ENCODE data around the gene RXRA.

The RXRA gene

DNA sequence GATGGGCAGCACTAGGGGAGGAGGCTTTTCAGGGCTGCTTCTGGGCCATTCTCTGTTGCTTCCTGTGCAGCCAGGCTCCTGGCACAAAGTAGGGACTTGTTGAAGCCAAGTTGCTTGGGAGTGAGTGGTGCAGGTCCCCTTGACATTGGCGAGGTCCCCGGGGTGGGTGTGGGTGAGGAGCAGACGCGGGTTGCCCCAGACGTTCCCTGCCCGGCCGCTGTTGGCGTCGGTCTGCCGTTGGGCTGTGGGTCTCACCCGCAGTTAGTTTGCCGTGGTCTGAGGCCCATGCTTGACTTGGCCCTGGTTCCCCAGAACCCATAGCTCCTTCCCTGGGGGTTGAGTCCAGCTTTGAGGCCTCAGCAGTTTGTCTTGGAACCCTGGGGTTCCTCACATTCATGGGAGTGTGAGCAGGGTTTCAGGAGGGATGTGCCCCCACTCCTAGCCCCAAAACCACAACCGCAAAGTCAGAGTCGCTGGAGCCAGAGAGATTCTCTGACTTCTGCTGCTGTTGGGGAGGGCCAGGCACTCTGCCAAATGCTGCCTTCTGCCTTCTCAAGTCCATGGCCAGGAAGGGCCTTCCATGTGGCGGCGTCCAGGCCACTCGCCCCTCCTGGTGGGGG lies 77.5 kb downstream of the RXRA start:
- TF ChIP-seq POLR2AphosphoS5 (IDR thresholded peaks at IDR 0.05; ENCODE audit: low read depth, low read length) (no peak), TAF1 (IDR thresholded peaks at IDR 0.05; ENCODE audit: borderline replicate concordance, insufficient read depth, low read length) (no peak)

DNA sequence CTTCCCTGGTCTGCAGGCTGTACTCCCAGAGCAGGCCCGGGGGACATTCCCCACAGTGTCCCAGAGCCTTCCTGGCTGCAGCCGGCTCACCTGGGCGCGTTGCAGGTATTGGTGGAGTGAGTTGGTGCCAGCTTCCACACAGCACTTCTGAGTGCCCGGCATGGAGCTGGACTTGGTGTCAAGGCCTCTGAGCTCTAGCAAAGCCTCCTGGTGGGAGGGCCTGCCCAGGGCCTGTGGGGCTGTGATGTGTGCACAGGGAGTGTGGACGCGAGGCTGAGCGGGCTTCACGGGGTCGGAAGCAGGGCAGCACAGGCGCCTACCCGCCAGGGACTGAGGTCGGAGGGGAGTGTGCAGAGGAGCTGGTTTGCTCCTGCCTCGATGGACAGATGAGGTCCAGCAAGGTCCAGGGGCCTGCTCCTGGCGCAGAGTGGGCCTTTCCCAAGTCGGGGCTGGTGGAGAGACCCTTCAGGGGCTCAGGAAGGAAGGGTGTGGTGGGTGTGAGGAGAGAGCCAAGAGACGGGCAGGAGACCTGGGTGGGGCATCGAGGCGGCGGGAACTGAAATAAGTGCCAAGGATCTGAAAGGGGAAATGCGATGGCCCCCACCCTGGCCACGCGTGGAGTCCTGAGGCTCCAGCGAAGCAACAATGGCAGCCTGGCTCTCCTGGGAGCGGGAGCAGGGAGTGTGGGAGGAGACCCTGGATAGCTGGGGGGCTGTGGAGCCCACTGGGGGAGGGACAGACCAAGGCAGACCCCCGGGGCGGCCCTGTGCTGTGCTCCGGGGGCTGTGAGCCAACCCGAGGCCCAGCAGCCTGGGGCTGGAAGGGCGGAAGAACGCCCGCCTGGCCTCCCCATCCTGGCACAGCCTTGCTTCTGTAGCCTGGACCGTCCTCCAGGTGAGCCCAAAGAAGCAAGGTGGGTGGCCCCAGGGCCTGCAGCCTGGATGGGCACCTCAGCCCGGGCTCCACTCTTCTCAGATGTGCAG lies 78.4 kb downstream of the RXRA start:
- TF ChIP-seq FOXP2 (optimal IDR thresholded peaks at IDR 0.05; ENCODE audit: borderline replicate concordance, extremely low read depth, extremely low read length, insufficient read depth), result no peak
- TF ChIP-seq SIN3A (IDR thresholded peaks at IDR 0.05; ENCODE audit: borderline replicate concordance, insufficient read depth, low read length), result no peak
- TF ChIP-seq, protein P1, sequence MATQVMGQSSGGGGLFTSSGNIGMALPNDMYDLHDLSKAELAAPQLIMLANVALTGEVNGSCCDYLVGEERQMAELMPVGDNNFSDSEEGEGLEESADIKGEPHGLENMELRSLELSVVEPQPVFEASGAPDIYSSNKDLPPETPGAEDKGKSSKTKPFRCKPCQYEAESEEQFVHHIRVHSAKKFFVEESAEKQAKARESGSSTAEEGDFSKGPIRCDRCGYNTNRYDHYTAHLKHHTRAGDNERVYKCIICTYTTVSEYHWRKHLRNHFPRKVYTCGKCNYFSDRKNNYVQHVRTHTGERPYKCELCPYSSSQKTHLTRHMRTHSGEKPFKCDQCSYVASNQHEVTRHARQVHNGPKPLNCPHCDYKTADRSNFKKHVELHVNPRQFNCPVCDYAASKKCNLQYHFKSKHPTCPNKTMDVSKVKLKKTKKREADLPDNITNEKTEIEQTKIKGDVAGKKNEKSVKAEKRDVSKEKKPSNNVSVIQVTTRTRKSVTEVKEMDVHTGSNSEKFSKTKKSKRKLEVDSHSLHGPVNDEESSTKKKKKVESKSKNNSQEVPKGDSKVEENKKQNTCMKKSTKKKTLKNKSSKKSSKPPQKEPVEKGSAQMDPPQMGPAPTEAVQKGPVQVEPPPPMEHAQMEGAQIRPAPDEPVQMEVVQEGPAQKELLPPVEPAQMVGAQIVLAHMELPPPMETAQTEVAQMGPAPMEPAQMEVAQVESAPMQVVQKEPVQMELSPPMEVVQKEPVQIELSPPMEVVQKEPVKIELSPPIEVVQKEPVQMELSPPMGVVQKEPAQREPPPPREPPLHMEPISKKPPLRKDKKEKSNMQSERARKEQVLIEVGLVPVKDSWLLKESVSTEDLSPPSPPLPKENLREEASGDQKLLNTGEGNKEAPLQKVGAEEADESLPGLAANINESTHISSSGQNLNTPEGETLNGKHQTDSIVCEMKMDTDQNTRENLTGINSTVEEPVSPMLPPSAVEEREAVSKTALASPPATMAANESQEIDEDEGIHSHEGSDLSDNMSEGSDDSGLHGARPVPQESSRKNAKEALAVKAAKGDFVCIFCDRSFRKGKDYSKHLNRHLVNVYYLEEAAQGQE (IDR thresholded peaks at IDR 0.05; ENCODE audit: insufficient read depth in 1 of 2, low read depth in 2 of 2, low read length in 2 of 2), result no peak
- no peak for TF ChIP-seq POLR2AphosphoS5 (IDR thresholded peaks at IDR 0.05; ENCODE audit: low read depth, low read length)
- no peak for TF ChIP-seq TAF1 (IDR thresholded peaks at IDR 0.05; ENCODE audit: borderline replicate concordance, insufficient read depth, low read length)

DNA sequence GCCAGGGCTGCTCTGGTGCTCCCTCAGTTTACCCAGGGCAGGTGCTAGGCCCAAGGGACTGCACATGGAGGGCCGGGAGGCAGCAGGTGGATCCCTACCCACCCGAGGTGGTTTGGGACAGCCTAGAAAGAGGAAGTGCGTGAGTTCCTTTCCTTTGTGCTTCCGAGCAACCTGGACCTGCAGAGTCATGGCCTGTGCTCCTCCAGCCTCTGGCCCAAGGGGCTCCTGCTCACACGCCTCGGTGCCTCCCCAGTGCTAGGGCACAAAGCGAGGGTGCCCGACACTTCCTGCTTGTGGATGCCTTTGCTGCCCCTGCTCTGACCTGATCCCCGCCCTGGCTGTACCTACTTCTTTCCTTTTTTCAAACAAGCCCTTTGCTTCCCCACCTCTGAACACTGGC lies 79.3 kb downstream of the RXRA start:
- TF ChIP-seq, protein P1 (IDR thresholded peaks at IDR 0.05; ENCODE audit: insufficient read depth in 1 of 2, low read depth in 2 of 2, low read length in 2 of 2), result no peak

DNA sequence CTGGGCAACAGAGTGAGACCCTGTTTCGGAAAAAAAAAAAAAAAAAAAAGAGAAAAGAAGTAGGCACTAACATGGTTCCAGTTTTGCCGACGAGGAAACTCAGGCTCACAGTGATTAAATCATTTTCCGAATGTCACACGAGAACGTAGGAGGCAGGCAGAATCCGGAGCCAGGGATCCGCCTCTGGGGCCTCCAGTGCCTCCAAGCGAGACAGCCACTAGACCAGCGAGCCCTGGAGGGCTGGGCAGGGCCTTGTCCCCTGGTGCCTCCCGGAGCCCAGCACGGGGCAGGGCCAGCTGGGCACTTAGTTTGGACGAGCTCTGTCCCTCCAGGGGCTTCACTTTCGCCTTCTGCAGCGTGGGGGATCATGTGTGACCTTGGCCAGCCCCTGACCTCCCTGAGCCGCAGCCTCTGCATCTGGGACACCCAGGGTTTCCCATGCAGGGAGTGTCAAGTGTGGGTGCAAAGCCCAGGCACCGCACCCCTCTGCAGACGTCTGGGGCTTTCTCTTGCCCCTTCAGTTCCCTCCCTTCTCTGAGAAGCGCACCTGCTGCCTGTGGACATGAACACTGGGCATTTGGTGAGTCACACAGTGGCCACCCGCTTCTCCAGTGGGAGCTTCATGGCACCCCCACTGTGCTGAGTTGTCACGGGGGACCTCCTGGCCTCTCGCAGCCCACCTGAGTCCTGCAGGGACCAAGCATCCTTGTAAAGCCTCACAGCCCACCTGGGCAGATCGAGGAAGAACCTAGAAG lies 80.3 kb downstream of the RXRA start:
- TF ChIP-seq SIN3A (IDR thresholded peaks at IDR 0.05; ENCODE audit: borderline replicate concordance, insufficient read depth, low read length) (no peak), POLR2AphosphoS5 (IDR thresholded peaks at IDR 0.05; ENCODE audit: low read depth, low read length) (no peak), TAF1 (IDR thresholded peaks at IDR 0.05; ENCODE audit: borderline replicate concordance, insufficient read depth, low read length) (no peak), FOXP2 (optimal IDR thresholded peaks at IDR 0.05; ENCODE audit: borderline replicate concordance, extremely low read depth, extremely low read length, insufficient read depth) (no peak)
- TF ChIP-seq, protein P1 (IDR thresholded peaks at IDR 0.05; ENCODE audit: insufficient read depth in 1 of 2, low read depth in 2 of 2, low read length in 2 of 2), result no peak

DNA sequence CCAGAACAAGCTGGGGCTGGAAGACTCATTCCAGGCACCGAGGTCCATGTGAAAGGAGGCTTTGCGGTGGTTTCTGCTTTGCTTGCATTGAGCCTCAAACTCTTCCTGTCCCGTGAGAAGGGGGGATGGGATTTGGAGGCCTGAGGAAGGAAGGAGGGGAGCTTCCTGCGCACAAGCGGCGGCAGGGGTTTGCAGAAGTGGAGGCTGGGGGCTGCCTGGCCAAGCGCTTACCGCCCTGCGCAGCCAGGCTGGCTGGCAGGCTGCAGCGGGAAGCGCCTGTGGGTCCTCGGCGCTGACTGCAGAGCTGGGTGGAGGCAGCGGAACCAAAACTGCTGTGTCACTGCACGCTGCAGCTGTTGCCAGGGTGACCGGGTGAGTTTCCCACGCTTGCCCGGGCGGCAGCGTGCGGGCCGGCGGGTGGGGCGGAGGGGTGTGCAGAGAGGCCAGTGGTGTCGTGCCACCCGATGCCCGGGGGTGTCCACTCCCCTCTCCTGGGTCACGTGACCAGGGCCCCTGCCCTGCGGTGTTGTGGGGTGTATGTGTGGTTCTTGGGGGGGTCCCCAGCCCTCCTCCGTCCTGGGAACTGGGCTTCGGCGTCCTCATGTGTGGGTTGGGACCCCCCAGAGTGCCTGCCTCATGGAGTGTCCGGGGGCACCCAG lies 81.0 kb downstream of the RXRA start:
- TF ChIP-seq, protein P1 (IDR thresholded peaks at IDR 0.05; ENCODE audit: insufficient read depth in 1 of 2, low read depth in 2 of 2, low read length in 2 of 2), result no peak
- 0 out of 2 replicates have a peak, but pooled peaks have one; percentile 23 for TF ChIP-seq TAF1 (IDR thresholded peaks at IDR 0.05; ENCODE audit: borderline replicate concordance, insufficient read depth, low read length)
- TF ChIP-seq POLR2AphosphoS5 (IDR thresholded peaks at IDR 0.05; ENCODE audit: low read depth, low read length), result no peak
- TF ChIP-seq SIN3A (IDR thresholded peaks at IDR 0.05; ENCODE audit: borderline replicate concordance, insufficient read depth, low read length), result peak; percentile 95; the same call in 1 of the 2 replicates
